Measurements from ENCODE around the gene MED13.
"Not testable (repeated sequence)": the region's sequence is repeated elsewhere in the genome, so short reads cannot be mapped to it uniquely, and the experiment has no call there.

MED13 gene

GRCh38 chr17:61946359-61946758 lies 118.7 kb downstream of the MED13 start:
- H3K4me1 ChIP-seq (ENCODE audit: control insufficient read depth, insufficient read depth, low read length), result no peaks in the 10 kb centered on the region
- H3K9me3 ChIP-seq (ENCODE audit: control insufficient read depth, low read length), result no peaks in the 10 kb centered on the region
- no peak overlapping the region for H3K4me3 ChIP-seq (ENCODE audit: low read length)
- peaks cover 82% of the 10 kb centered on the region for H3K36me3 ChIP-seq (ENCODE audit: control insufficient read depth, insufficient read depth, low read length, severe bottlenecking)
- DNase-seq (ENCODE audit: low read depth), result no peak
- no peak overlapping the region for H3K9ac ChIP-seq (ENCODE audit: low read length)
- H3K27me3 ChIP-seq (replicated peaks; ENCODE audit: control insufficient read depth, insufficient read depth, low read length), result no peaks in the 10 kb centered on the region

GRCh38 chr17:61943117-61943516 lies 122.0 kb downstream of the MED13 start:
- H3K36me3 ChIP-seq (ENCODE audit: control insufficient read depth, insufficient read depth, low read length, severe bottlenecking), result peaks cover 65% of the 10 kb centered on the region
- H3K27me3 ChIP-seq (replicated peaks; ENCODE audit: control insufficient read depth, insufficient read depth, low read length), result no peaks in the 10 kb centered on the region
- no peak for DNase-seq (ENCODE audit: low read depth)
- no peak overlapping the region for H3K4me3 ChIP-seq (ENCODE audit: low read length)
- no peaks in the 10 kb centered on the region for H3K4me1 ChIP-seq (ENCODE audit: control insufficient read depth, insufficient read depth, low read length)
- H3K9me3 ChIP-seq (ENCODE audit: control insufficient read depth, low read length), result no peaks in the 10 kb centered on the region
- no peak overlapping the region for H3K9ac ChIP-seq (ENCODE audit: low read length)

GRCh38 chr17:61942085-61942484 lies 123.0 kb downstream of the MED13 start:
- no peaks in the 10 kb centered on the region for H3K4me1 ChIP-seq (ENCODE audit: control insufficient read depth, insufficient read depth, low read length)
- no peak overlapping the region for H3K4me3 ChIP-seq (ENCODE audit: low read length)
- no peaks in the 10 kb centered on the region for H3K27me3 ChIP-seq (replicated peaks; ENCODE audit: control insufficient read depth, insufficient read depth, low read length)
- H3K36me3 ChIP-seq (ENCODE audit: control insufficient read depth, insufficient read depth, low read length, severe bottlenecking), result peaks cover 54% of the 10 kb centered on the region
- peak; percentile 21 for DNase-seq (ENCODE audit: low read depth)
- no peak overlapping the region for H3K9ac ChIP-seq (ENCODE audit: low read length)
- no peaks in the 10 kb centered on the region for H3K9me3 ChIP-seq (ENCODE audit: control insufficient read depth, low read length)

- Histone ChIP-seq H3K9me3 (ENCODE audit: control insufficient read depth, low read length) (no peaks in the 10 kb centered on the region), H3K36me3 (ENCODE audit: control insufficient read depth, insufficient read depth, low read length, severe bottlenecking) (peaks cover 15% of the 10 kb centered on the region), H3K27me3 (replicated peaks; ENCODE audit: control insufficient read depth, insufficient read depth, low read length) (no peaks in the 10 kb centered on the region), H3K4me3 (ENCODE audit: low read length) (peak overlapping the region; percentile 88), H3K9ac (ENCODE audit: low read length) (peak overlapping the region; percentile 96), H3K4me1 (ENCODE audit: control insufficient read depth, insufficient read depth, low read length) (peaks cover 16% of the 10 kb centered on the region)
- no peak for DNase-seq (ENCODE audit: low read depth)
Observed at GRCh38 chr17:61928101-61928436, 137.0 kb downstream of the MED13 start.

- Histone ChIP-seq H3K4me3 (ENCODE audit: low read length) (peak within 1 kb of the TSS; percentile 88), H3K27me3 (replicated peaks; ENCODE audit: control insufficient read depth, insufficient read depth, low read length) (no peaks in the 10 kb centered on the region), H3K9me3 (ENCODE audit: control insufficient read depth, low read length) (no peaks in the 10 kb centered on the region), H3K4me1 (ENCODE audit: control insufficient read depth, insufficient read depth, low read length) (peaks cover 16% of the 10 kb centered on the region), H3K36me3 (ENCODE audit: control insufficient read depth, insufficient read depth, low read length, severe bottlenecking) (peaks cover 15% of the 10 kb centered on the region), H3K9ac (ENCODE audit: low read length) (peak within 1 kb of the TSS; percentile 96)
- DNase-seq (ENCODE audit: low read depth), result peak; percentile 98
Observed at GRCh38 chr17:61927208-61928100, 137.6 kb downstream of the MED13 start, which contains the start of gene INTS2. TSS of gene INTS2 (minus strand) at chr17:61927982. CDS start at chr17:61926644, 1,338 bp downstream.

- no peaks in the 10 kb centered on the region for H3K9me3 ChIP-seq (ENCODE audit: control insufficient read depth, low read length)
- H3K4me1 ChIP-seq (ENCODE audit: control insufficient read depth, insufficient read depth, low read length), result peaks cover 16% of the 10 kb centered on the region
- peak overlapping the region; percentile 96 for H3K9ac ChIP-seq (ENCODE audit: low read length)
- H3K27me3 ChIP-seq (replicated peaks; ENCODE audit: control insufficient read depth, insufficient read depth, low read length), result no peaks in the 10 kb centered on the region
- peaks cover 16% of the 10 kb centered on the region for H3K36me3 ChIP-seq (ENCODE audit: control insufficient read depth, insufficient read depth, low read length, severe bottlenecking)
- peak overlapping the region; percentile 88 for H3K4me3 ChIP-seq (ENCODE audit: low read length)
- peak; percentile 63 for DNase-seq (ENCODE audit: low read depth)
Observed at GRCh38 chr17:61926826-61927207, 138.3 kb downstream of the MED13 start.

- not testable (repeated sequence) for H3K27me3 ChIP-seq (replicated peaks; ENCODE audit: control insufficient read depth, insufficient read depth, low read length); H3K9me3 ChIP-seq (ENCODE audit: control insufficient read depth, low read length); H3K4me1 ChIP-seq (ENCODE audit: control insufficient read depth, insufficient read depth, low read length); H3K4me3 ChIP-seq (ENCODE audit: low read length); DNase-seq (ENCODE audit: low read depth); H3K9ac ChIP-seq (ENCODE audit: low read length)
- peaks cover 40% of the 10 kb centered on the region for H3K36me3 ChIP-seq (ENCODE audit: control insufficient read depth, insufficient read depth, low read length, severe bottlenecking)
Observed at GRCh38 chr17:61915162-61915561, 149.9 kb downstream of the MED13 start.

- Histone ChIP-seq H3K9me3 (ENCODE audit: control insufficient read depth, low read length) (no peaks in the 10 kb centered on the region), H3K27me3 (replicated peaks; ENCODE audit: control insufficient read depth, insufficient read depth, low read length) (no peaks in the 10 kb centered on the region), H3K4me3 (ENCODE audit: low read length) (no peak overlapping the region), H3K36me3 (ENCODE audit: control insufficient read depth, insufficient read depth, low read length, severe bottlenecking) (peaks cover 69% of the 10 kb centered on the region), H3K9ac (ENCODE audit: low read length) (no peak overlapping the region), H3K4me1 (ENCODE audit: control insufficient read depth, insufficient read depth, low read length) (no peaks in the 10 kb centered on the region)
- no peak for DNase-seq (ENCODE audit: low read depth)
Observed at GRCh38 chr17:61908292-61909037, 156.6 kb downstream of the MED13 start.

- H3K4me3 ChIP-seq (ENCODE audit: low read length), result no peak overlapping the region
- no peaks in the 10 kb centered on the region for H3K4me1 ChIP-seq (ENCODE audit: control insufficient read depth, insufficient read depth, low read length)
- H3K36me3 ChIP-seq (ENCODE audit: control insufficient read depth, insufficient read depth, low read length, severe bottlenecking), result peaks cover 75% of the 10 kb centered on the region
- H3K27me3 ChIP-seq (replicated peaks; ENCODE audit: control insufficient read depth, insufficient read depth, low read length), result no peaks in the 10 kb centered on the region
- H3K9me3 ChIP-seq (ENCODE audit: control insufficient read depth, low read length), result no peaks in the 10 kb centered on the region
- DNase-seq (ENCODE audit: low read depth), result no peak
- no peak overlapping the region for H3K9ac ChIP-seq (ENCODE audit: low read length)
Observed at GRCh38 chr17:61907361-61907760, 157.7 kb downstream of the MED13 start.

- Histone ChIP-seq H3K36me3 (ENCODE audit: control insufficient read depth, insufficient read depth, low read length, severe bottlenecking) (peaks cover 64% of the 10 kb centered on the region), H3K4me3 (ENCODE audit: low read length) (no peak overlapping the region), H3K9ac (ENCODE audit: low read length) (no peak overlapping the region), H3K9me3 (ENCODE audit: control insufficient read depth, low read length) (no peaks in the 10 kb centered on the region), H3K27me3 (replicated peaks; ENCODE audit: control insufficient read depth, insufficient read depth, low read length) (no peaks in the 10 kb centered on the region), H3K4me1 (ENCODE audit: control insufficient read depth, insufficient read depth, low read length) (no peaks in the 10 kb centered on the region)
- no peak for DNase-seq (ENCODE audit: low read depth)
Observed at GRCh38 chr17:61904094-61904710, 160.9 kb downstream of the MED13 start.

GRCh38 chr17:61903251-61903650 lies 161.8 kb downstream of the MED13 start:
- Histone ChIP-seq H3K9ac (ENCODE audit: low read length) (no peak overlapping the region), H3K36me3 (ENCODE audit: control insufficient read depth, insufficient read depth, low read length, severe bottlenecking) (peaks cover 61% of the 10 kb centered on the region), H3K9me3 (ENCODE audit: control insufficient read depth, low read length) (no peaks in the 10 kb centered on the region), H3K4me3 (ENCODE audit: low read length) (no peak overlapping the region), H3K4me1 (ENCODE audit: control insufficient read depth, insufficient read depth, low read length) (no peaks in the 10 kb centered on the region), H3K27me3 (replicated peaks; ENCODE audit: control insufficient read depth, insufficient read depth, low read length) (no peaks in the 10 kb centered on the region)
- no peak for DNase-seq (ENCODE audit: low read depth)

All from adipocyte (in vitro differentiated cells).